Neural crest cell (in vitro differentiated cells): ENCODE results near the gene FSTL5. TPM values are rescaled to one million over a fixed set of nuclear protein-coding genes. Genes with fewer than 3 reads are reported as not detected.
"Not testable (repeated sequence)": the region's sequence is repeated elsewhere in the genome, so short reads cannot be mapped to it uniquely, and the experiment has no call there.

Source experiments
- DNase-seq: peaks from one replicate; pipeline ENCODE4 v3.0.0; 2021; ENCODE audit warnings: low read depth, mixed read lengths, low spot score
- H3K27ac Mint-ChIP-seq: one replicate; pipeline ENCODE4 v1.8.0; 2021; ENCODE audit warnings: mild to moderate bottlenecking, mixed read lengths; ENCODE audit not compliant: unreplicated experiment
- H3K27me3 Mint-ChIP-seq: 2 replicates; pipeline ENCODE4 v1.8.0; 2021; ENCODE audit warnings: low read depth, mild to moderate bottlenecking, mixed read lengths
- H3K36me3 Mint-ChIP-seq: 2 replicates; pipeline ENCODE4 v1.8.0; 2021; ENCODE audit warnings: low read depth, mild to moderate bottlenecking, mixed read lengths
- H3K4me1 Mint-ChIP-seq: 2 replicates; pipeline ENCODE4 v1.8.0; 2021; ENCODE audit warnings: mixed read lengths
- H3K4me3 Mint-ChIP-seq: one replicate; pipeline ENCODE4 v1.8.0; 2021; ENCODE audit warnings: mild to moderate bottlenecking, mixed read lengths
- H3K9me3 Mint-ChIP-seq: 2 replicates; pipeline ENCODE4 v1.8.0; 2021; ENCODE audit warnings: mixed read lengths
- long read RNA-seq: library from polyadenylated mRNA; unstranded; transcript quantifications from one replicate; pipeline ENCODE4 v2.0.0, GENCODE V29; 2020
- total RNA-seq: library from RNA; stranded (reverse); gene quantifications from 2 replicates; pipeline ENCODE4 v1.2.1, GENCODE V29; 2021
- TF ChIP-seq, protein P1 (sequence below): fragments of 200-600 bp; sonication (generic); conservative IDR thresholded peaks from 2 replicates; pipeline ENCODE4 v1.5.0; 2021; ENCODE audit warnings: antibody characterized with exemption, mild to moderate bottlenecking

FSTL5 gene
- total RNA-seq, result 6.3 and 7.4 TPM in 2 replicates
- long read RNA-seq, partial matches to known transcripts, result 7 of 18 reads
- long read RNA-seq, other reads (novel, unspliced or antisense), result 7 of 18 reads

DNA sequence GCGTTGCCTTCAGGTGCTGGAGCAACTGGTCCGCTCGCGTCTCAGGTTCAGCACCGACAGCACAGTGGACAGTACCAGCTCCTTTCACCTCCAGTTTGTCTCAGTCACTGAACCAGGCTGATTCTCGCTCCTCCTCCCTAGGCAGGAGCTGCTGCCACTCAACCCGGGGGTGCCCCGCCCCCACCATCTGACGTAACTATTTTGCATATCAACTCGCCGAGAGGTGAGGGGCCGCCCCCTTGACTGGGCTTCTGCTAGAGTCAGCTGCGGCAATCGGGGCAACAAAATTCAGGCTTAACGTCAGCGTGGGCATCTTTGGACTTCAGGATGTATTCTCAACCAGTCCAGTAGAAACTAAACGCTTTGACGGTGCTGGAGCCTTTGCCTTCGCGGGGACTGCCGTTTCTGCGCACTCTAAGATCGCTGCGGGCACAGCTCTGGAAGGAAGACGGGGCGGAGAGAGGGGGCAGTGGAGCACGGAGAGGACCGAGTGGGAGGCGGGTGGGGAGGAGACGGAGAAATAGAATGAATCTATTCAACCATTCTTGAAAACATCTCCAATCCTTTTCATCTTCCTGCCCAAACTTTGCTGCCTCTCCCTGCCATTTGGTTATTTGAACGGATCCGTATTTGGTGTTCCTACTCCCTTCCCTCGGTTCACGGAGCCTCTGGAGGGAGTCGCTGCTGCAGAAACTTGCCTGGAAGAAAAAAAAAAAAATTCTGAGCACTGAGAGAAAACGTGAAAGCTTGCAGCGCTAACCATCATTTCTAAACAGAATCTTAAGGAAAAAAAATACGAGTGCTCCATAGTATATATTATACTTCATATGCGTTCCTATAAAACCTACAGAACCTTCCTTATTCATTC, at the start of gene FSTL5:
Gene FSTL5, minus strand, starts transcription at position 109 of the 868 bp plus-strand sequence. CDS start 52,604 bp downstream, outside the sequence.
- H3K36me3 Mint-ChIP-seq, result no peaks in the 10 kb centered on the region
- H3K27ac Mint-ChIP-seq, result peak within 1 kb of the TSS; percentile 98
- peak; percentile 86 for DNase-seq
- no peaks in the 10 kb centered on the region for H3K9me3 Mint-ChIP-seq
- H3K4me3 Mint-ChIP-seq, result peak within 1 kb of the TSS; percentile 100
- TF ChIP-seq, protein P1, sequence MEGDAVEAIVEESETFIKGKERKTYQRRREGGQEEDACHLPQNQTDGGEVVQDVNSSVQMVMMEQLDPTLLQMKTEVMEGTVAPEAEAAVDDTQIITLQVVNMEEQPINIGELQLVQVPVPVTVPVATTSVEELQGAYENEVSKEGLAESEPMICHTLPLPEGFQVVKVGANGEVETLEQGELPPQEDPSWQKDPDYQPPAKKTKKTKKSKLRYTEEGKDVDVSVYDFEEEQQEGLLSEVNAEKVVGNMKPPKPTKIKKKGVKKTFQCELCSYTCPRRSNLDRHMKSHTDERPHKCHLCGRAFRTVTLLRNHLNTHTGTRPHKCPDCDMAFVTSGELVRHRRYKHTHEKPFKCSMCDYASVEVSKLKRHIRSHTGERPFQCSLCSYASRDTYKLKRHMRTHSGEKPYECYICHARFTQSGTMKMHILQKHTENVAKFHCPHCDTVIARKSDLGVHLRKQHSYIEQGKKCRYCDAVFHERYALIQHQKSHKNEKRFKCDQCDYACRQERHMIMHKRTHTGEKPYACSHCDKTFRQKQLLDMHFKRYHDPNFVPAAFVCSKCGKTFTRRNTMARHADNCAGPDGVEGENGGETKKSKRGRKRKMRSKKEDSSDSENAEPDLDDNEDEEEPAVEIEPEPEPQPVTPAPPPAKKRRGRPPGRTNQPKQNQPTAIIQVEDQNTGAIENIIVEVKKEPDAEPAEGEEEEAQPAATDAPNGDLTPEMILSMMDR, result no peak
- no peaks in the 10 kb centered on the region for H3K27me3 Mint-ChIP-seq
- H3K4me1 Mint-ChIP-seq, result peaks cover 43% of the 10 kb centered on the region

DNA sequence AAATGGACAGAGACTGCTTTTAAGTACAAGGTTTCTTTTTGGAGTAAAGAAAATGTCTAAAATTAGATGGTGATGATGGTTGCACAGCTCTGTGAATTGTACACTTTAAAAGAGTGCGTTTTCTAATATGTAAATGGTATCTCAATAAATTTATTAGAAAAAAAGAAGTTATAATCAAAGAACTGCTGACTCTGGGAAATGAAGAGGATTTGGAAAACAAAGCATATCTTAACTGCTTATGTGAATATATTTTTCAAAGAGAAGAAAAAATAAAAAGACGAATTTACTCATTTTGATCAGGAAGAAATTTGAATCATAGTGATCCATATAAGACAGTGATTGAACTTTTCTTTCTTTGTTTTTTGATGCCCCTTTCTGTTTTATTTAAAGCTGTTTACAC, 45.9 kb upstream of the FSTL5 start:
- no peak overlapping the region for H3K4me3 Mint-ChIP-seq
- DNase-seq, result no peak
- no peaks in the 10 kb centered on the region for H3K4me1 Mint-ChIP-seq
- peaks cover 3% of the 10 kb centered on the region for H3K9me3 Mint-ChIP-seq
- no peak overlapping the region for H3K27ac Mint-ChIP-seq
- H3K36me3 Mint-ChIP-seq, result peaks cover 2% of the 10 kb centered on the region
- TF ChIP-seq, protein P1, result no peak
- H3K27me3 Mint-ChIP-seq, result no peaks in the 10 kb centered on the region

DNA sequence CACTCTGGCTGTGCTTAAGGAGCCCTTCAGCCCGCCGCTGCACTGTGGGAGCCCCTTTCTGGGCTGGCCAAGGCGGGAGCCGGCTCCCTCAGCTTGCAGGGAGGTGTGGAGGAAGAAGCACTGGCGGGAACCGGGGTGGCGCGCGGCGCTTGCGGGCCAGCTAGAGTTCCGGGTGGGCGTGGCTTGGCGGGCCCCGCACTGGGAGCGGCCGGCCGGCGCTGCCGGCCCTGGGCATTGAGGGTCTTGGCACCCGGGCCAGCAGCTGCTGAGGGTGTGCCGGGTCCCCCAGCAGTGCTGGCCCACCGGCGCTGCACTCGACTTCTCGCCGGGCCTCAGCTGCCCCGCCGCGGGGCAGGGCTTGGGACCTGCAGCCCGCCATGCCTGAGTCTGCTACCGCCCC, 39.7 kb upstream of the FSTL5 start:
- not testable (repeated sequence) for H3K27me3 Mint-ChIP-seq, H3K27ac Mint-ChIP-seq, DNase-seq, H3K36me3 Mint-ChIP-seq, H3K4me3 Mint-ChIP-seq, H3K9me3 Mint-ChIP-seq, H3K4me1 Mint-ChIP-seq

DNA sequence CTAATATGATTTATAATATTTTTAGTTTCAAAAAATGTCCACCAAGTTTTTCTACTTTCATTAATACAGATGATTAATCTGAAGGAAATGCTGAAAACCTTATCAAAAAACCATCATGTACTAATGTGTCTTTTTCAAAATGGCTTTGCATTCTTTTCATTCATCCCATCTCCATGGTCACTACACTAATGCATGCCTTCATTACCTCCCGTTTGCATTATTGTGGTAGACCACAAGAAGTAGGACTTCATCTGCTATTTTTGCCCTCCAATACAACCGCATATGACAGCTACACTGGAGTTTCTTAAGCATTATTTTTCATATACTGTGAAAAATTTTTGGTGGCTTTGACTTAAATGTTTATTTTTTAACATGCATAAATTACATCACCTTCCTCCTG, 37.9 kb upstream of the FSTL5 start:
- H3K27ac Mint-ChIP-seq, result no peak overlapping the region
- H3K4me1 Mint-ChIP-seq, result no peaks in the 10 kb centered on the region
- H3K4me3 Mint-ChIP-seq, result no peak overlapping the region
- peaks cover 4% of the 10 kb centered on the region for H3K9me3 Mint-ChIP-seq
- no peak for DNase-seq
- TF ChIP-seq, protein P1, result no peak
- H3K36me3 Mint-ChIP-seq, result peaks cover 2% of the 10 kb centered on the region
- H3K27me3 Mint-ChIP-seq, result no peaks in the 10 kb centered on the region

- Mint-ChIP-seq H3K27me3 (no peaks in the 10 kb centered on the region), H3K27ac (no peak overlapping the region), H3K4me1 (peaks cover 10% of the 10 kb centered on the region), H3K9me3 (no peaks in the 10 kb centered on the region), H3K4me3 (no peak overlapping the region), H3K36me3 (no peaks in the 10 kb centered on the region)
- TF ChIP-seq, protein P1, result no peak
- no peak for DNase-seq
These were observed 6.7 kb upstream of the FSTL5 start for GRCh38 chr4:162170509-162170908.

- DNase-seq, result no peak
- Mint-ChIP-seq H3K36me3 (no peaks in the 10 kb centered on the region), H3K4me3 (peak overlapping the region; percentile 100), H3K27me3 (no peaks in the 10 kb centered on the region), H3K9me3 (no peaks in the 10 kb centered on the region), H3K27ac (no peak overlapping the region), H3K4me1 (peaks cover 43% of the 10 kb centered on the region)
- TF ChIP-seq, protein P1, result no peak
These were observed 1.2 kb upstream of the FSTL5 start for GRCh38 chr4:162164906-162165510.
